ENCODE measurements around the gene PARD3.

Gene PARD3

GRCh38 chr10:34499612-34500279, 315.4 kb downstream of the PARD3 start:
- DNase-seq (ENCODE audit: low read depth, low spot score): no peak

- DNase-seq (ENCODE audit: low read depth, low spot score): no peak
Observed at GRCh38 chr10:34498821-34499220, 316.3 kb downstream of the PARD3 start.

DNA sequence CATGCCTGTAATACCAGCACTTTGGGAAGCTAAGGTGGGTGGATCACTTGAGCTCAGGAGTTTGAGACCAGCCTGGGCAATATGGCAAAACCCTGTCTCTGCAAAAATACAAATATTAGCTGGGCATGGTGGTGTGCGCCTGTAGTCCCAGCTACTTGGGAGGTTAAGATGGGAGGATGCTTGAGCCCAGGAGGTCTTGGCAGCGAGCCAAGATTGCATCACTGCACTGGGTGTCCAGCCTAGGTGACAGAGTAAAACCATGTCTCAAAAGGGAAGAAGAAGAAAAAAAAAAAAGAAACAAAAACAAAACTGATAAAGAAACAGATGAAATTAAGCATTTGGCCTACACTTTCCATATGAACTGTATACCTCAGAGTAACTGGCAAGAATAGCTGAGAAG, 319.2 kb downstream of the PARD3 start:
- DNase-seq (ENCODE audit: low read depth, low spot score): no peak

- DNase-seq (ENCODE audit: low read depth, low spot score): no peak
Observed at GRCh38 chr10:34494012-34494411, 321.1 kb downstream of the PARD3 start.

DNA sequence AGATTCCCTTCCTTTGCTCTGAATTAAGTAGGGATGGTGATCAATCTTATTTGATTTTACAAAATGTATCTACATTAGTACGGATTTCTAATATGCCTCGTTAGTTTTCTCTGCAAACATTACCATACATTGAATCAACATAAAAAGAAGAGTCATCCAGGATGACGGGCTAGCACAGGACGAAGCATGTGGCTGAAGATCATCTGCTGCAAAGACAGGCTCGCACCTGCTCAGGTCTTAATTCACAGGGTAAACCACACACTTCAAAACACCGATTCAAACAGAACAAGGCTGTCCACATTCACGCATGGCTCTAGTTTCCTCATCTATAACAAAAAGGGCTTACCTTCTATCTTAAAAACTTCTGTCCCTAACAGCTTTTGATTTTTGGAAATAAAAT, 323.0 kb downstream of the PARD3 start:
- DNase-seq (ENCODE audit: low read depth, low spot score): no peak

GRCh38 chr10:34491678-34492077, 323.4 kb downstream of the PARD3 start:
- DNase-seq (ENCODE audit: low read depth, low spot score): no peak

- no peak for DNase-seq (ENCODE audit: low read depth, low spot score)
Observed at GRCh38 chr10:34489973-34490745, 324.9 kb downstream of the PARD3 start.

DNA sequence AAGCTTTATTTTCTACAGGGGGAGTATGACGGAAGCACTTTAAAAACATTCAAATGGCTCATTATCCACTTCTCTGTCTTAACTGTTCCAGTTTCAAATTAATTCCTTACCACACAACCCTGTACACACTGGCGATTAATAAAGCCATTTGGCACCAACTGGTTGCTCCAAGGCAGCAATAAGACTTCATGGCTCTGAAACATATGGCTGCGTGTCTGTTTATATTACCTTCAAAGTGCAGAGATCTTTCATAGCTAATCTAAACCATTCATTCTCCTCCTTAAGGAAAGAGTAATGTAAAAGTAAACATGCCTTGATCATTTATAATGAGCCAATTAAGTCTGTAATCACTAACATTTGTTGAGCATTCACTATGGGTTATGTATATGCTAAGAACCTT, 325.7 kb downstream of the PARD3 start:
- DNase-seq (ENCODE audit: low read depth, low spot score): no peak

- DNase-seq (ENCODE audit: low read depth, low spot score): no peak
Observed at GRCh38 chr10:34488476-34489130, 326.5 kb downstream of the PARD3 start.

- DNase-seq (ENCODE audit: low read depth, low spot score): no peak
Observed at GRCh38 chr10:34486008-34486407, 329.1 kb downstream of the PARD3 start.

DNA sequence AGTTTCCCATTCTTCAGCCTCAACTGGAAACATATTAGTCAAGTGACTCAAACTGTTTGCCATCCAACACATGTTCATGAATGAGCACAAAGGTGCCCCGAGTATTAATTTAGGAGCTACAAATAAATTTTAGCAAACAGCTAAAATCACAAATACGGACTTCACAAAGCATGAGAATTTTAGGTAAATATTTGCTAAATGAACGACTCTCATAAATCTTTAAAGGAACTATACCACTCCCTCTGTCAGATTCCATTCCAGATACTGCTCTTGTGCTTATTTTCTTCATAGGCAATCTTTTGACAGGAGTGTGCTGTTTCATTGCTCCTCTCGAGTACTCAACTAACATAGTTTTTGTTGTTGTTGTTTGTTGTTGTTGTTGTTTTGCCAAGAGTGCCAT, 330.9 kb downstream of the PARD3 start:
- no peak for DNase-seq (ENCODE audit: low read depth, low spot score)

GRCh38 chr10:34480345-34480744, 334.8 kb downstream of the PARD3 start:
- no peak for DNase-seq (ENCODE audit: low read depth, low spot score)

GRCh38 chr10:34479520-34480179, 335.4 kb downstream of the PARD3 start:
- no peak for DNase-seq (ENCODE audit: low read depth, low spot score)

DNA sequence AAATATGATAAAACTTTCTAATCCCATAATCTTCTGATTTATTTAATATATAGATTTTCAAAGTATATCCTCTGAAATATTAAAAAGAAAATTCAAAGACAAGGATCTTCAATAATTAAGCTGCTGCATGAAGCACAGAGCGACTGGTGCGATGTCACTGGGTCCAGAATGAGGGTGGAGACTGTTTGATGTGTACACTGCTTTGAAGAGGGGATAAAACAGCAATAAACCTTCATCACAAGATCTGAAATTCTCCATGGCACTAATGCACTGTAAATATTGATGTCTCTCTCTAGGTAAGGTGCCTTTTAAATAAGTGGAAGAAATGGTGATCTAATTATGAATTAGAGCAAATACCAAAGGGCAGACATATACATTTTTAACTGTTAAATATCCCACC, 337.8 kb downstream of the PARD3 start:
- no peak for DNase-seq (ENCODE audit: low read depth, low spot score)

- no peak for DNase-seq (ENCODE audit: low read depth, low spot score)
Observed at GRCh38 chr10:34476608-34477007, 338.5 kb downstream of the PARD3 start.

DNA sequence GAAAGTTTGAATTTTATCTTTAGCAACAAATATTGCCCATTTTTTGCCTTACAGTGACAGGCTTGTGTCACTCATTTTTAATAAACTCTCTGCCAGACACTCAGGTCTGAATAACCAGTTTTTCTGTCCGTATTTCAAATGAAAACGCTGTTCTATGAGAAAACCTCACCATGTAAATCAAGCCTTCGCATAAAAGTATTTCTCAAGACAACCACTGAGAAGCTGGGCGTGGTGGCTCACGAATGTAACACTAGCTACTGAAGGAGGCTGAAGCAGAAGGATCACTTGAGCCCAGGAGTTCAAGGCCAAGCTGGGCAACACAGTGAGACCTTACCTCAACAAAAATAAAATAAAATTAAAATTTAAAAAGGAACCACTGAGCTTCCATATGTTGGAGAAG, 339.3 kb downstream of the PARD3 start:
- DNase-seq (ENCODE audit: low read depth, low spot score): no peak

DNA sequence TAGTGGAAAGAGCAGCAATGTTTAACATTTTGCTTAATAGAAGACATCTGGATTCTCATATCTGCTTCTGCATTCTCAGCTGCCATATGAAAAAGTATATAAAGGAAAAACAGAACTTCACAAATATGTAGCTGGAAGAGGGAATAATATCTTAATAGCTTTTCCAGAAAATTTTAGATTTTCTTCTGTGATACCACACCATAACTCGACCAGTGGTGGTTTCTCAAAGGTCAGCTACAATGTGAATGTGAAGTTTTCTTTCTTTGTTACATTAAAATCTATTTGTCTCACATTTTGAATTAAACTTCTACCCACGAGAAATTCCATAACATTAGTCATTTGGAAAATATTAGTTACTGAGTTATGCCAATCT, 339.8 kb downstream of the PARD3 start:
- DNase-seq (ENCODE audit: low read depth, low spot score): no peak

- DNase-seq (ENCODE audit: low read depth, low spot score): no peak
Observed at GRCh38 chr10:34474555-34475273, 340.4 kb downstream of the PARD3 start.

DNA sequence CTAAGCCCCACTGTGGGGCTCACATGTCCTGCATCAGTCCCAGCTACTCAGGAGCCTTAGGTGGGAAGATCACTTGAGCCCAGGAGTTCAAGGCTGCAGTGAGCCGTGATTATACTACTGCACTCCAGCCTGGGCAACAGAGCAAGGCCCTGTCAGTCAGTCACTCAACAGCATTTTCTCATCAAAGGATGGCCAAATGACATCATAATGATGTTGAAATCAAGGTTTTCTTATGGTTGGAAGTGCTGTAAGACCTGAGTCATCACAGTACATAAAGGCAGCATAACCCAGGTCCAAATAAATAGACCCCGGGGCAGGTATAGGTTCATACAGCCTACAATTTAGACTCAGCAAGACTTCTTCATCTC, 341.1 kb downstream of the PARD3 start:
- DNase-seq (ENCODE audit: low read depth, low spot score): no peak

GRCh38 chr10:34473174-34474008, 341.7 kb downstream of the PARD3 start:
- DNase-seq (ENCODE audit: low read depth, low spot score): no peak

- DNase-seq (ENCODE audit: low read depth, low spot score): no peak
Observed at GRCh38 chr10:34470307-34470706, 344.8 kb downstream of the PARD3 start.

Measured in smooth muscle cell of the brain vasculature (primary cell).